Ishikawa (cell line): ENCODE data around the gene MED13L.

ENCODE experiments used
- CEBPB ChIP-seq: IDR thresholded peaks from 2 replicates; pipeline ENCODE4 v1.6.1; 2012
- EP300 ChIP-seq: IDR thresholded peaks from 2 replicates; pipeline ENCODE4 v1.6.1; 2012; ENCODE audit warnings: borderline replicate concordance
- TEAD4 ChIP-seq: IDR thresholded peaks from 2 replicates; pipeline ENCODE4 v1.6.1; 2012
- TF ChIP-seq, protein P1 (sequence below): IDR thresholded peaks from 2 replicates; pipeline ENCODE4 v1.6.1; 2012

DNA sequence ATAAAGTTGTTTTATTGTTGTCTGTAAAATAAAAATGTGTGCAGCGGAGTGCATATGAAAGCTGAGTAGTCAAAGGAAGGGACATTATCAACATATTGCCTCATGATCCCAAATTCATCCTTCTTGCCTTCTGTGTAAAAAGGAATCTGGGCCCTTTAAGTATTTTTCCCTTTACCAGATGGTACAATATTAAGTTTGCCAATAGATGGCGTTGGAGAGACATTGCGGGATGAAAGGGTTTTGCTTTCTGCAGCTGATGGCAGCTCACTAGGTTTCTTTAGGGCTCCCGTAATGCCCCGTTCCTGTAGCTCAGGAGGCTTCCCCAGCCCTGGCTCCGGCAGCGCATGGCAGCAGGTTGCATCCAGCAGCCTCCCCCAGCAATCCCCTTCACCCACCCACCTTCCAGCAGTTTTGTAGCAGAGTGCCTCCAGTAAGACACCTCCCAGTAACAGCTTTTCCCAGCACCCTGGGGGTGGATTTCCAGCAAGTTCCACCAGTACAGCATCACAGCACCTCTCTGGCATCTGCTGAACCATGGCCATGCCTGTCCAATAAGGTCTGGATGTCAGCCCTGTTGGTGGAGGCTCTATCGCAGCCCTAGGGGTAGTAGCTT is 354.4 kb downstream of the MED13L start:
- TF ChIP-seq CEBPB, result no peak
- TF ChIP-seq EP300, result no peak
- TF ChIP-seq, protein P1, sequence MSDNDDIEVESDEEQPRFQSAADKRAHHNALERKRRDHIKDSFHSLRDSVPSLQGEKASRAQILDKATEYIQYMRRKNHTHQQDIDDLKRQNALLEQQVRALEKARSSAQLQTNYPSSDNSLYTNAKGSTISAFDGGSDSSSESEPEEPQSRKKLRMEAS, result no peak
- TF ChIP-seq TEAD4, result no peak
